ENCODE results near the gene HMGXB3. TPM values are rescaled to one million over a fixed set of nuclear protein-coding genes. Genes with fewer than 3 reads are reported as not detected.

The HMGXB3 gene
- total and polyA plus RNA-seq, 4 experiments from 2014 or later, result 8.5 to 35.4 (median 25.0) TPM

- no peaks in the 10 kb centered on the region for H3K27me3 Mint-ChIP-seq
- Histone ChIP-seq H3K9me3 (ENCODE audit: control insufficient read depth in 1 of 2, low read length in 2 of 2) (no peaks in the 10 kb centered on the region), H3K27me3 (ENCODE audit: insufficient read depth, low read length) (no peaks in the 10 kb centered on the region), H3K36me3 (ENCODE audit: insufficient read depth, low read length) (no peaks in the 10 kb centered on the region), H3K4me3 (ENCODE audit: low read length in 2 of 2) (no peak overlapping the region), H3K27ac (ENCODE audit: low read depth, low read length) (no peak overlapping the region), H3K4me1 (ENCODE audit: insufficient read depth, low read length) (peaks cover 27% of the 10 kb centered on the region)
- peak overlapping the region in 3 of 7 donors; percentile 19 to 91 (median 55) for H3K27ac Mint-ChIP-seq
- H3K4me3 Mint-ChIP-seq, result peak overlapping the region in 3 of 8 donors; percentile 25 to 47 (median 32)
- CTCF ChIA-PET (ENCODE audit: partially characterized antibody), result interaction anchor here (0.6 to 5.0 kb wide), 12 partner anchors 9 to 329 kb away, joined by 3 to 51 read pairs (median 6); no protein-coding TSS in a partner anchor
- DNase-seq, result no peak
- POLR2A ChIA-PET (ENCODE audit: partially characterized antibody), result no interaction called here
- intact Hi-C loops (cut with micrococcal nuclease), result loop anchor here (10.0 kb wide), 1 partner anchor 618 kb away; the partner anchor contains the start of gene GRPEL2
- H3K36me3 Mint-ChIP-seq, result peaks cover 0 to 7% of the 10 kb centered on the region in 2 donors
- no peaks in the 10 kb centered on the region for H3K9me3 Mint-ChIP-seq
- H3K4me1 Mint-ChIP-seq, result peaks cover 27 to 39% (median 31%) of the 10 kb centered on the region in 4 donors
Measured at GRCh38 chr5:149962601-149963300, 37.8 kb upstream of the HMGXB3 start.

GRCh38 chr5:149963729-149964128, 36.8 kb upstream of the HMGXB3 start:
- peaks cover 0 to 7% of the 10 kb centered on the region in 2 donors for H3K36me3 Mint-ChIP-seq
- H3K4me1 Mint-ChIP-seq, result peaks cover 27 to 39% (median 30%) of the 10 kb centered on the region in 4 donors
- Histone ChIP-seq H3K27me3 (ENCODE audit: insufficient read depth, low read length) (no peaks in the 10 kb centered on the region), H3K4me3 (ENCODE audit: low read length in 2 of 2) (no peak overlapping the region), H3K4me1 (ENCODE audit: insufficient read depth, low read length) (peaks cover 27% of the 10 kb centered on the region), H3K27ac (ENCODE audit: low read depth, low read length) (no peak overlapping the region), H3K9me3 (ENCODE audit: control insufficient read depth in 1 of 2, low read length in 2 of 2) (no peaks in the 10 kb centered on the region), H3K36me3 (ENCODE audit: insufficient read depth, low read length) (no peaks in the 10 kb centered on the region)
- DNase-seq, result no peak
- H3K9me3 Mint-ChIP-seq, result no peaks in the 10 kb centered on the region
- H3K27me3 Mint-ChIP-seq, result no peaks in the 10 kb centered on the region
- no peak overlapping the region for H3K27ac Mint-ChIP-seq
- no peak overlapping the region for H3K4me3 Mint-ChIP-seq
- CTCF ChIA-PET (ENCODE audit: partially characterized antibody), result no interaction called here
- POLR2A ChIA-PET (ENCODE audit: partially characterized antibody), result no interaction called here
- intact Hi-C loops (cut with micrococcal nuclease), result loop anchor here (10.0 kb wide), 1 partner anchor 619 kb away; the partner anchor contains the start of gene GRPEL2

GRCh38 chr5:149966946-149967345, 33.6 kb upstream of the HMGXB3 start:
- ChIA-PET POLR2A (ENCODE audit: partially characterized antibody) (no interaction called here), CTCF (ENCODE audit: partially characterized antibody) (interaction anchor here (0.9 to 3.6 kb wide), 7 partner anchors 12 to 137 kb away, joined by 3 to 11 read pairs (median 3); no protein-coding TSS in a partner anchor)
- Histone ChIP-seq H3K36me3 (ENCODE audit: insufficient read depth, low read length) (no peaks in the 10 kb centered on the region), H3K9me3 (ENCODE audit: control insufficient read depth in 1 of 2, low read length in 2 of 2) (no peaks in the 10 kb centered on the region), H3K27ac (ENCODE audit: low read depth, low read length) (no peak overlapping the region), H3K4me3 (ENCODE audit: low read length in 2 of 2) (no peak overlapping the region), H3K27me3 (ENCODE audit: insufficient read depth, low read length) (no peaks in the 10 kb centered on the region), H3K4me1 (ENCODE audit: insufficient read depth, low read length) (peaks cover 3% of the 10 kb centered on the region)
- DNase-seq, result no peak
- peak overlapping the region in 1 of 7 donors; percentile 5 for H3K27ac Mint-ChIP-seq
- no peak overlapping the region for H3K4me3 Mint-ChIP-seq
- no peaks in the 10 kb centered on the region for H3K9me3 Mint-ChIP-seq
- peaks cover 7 to 20% (median 16%) of the 10 kb centered on the region in 4 donors for H3K4me1 Mint-ChIP-seq
- H3K36me3 Mint-ChIP-seq, result no peaks in the 10 kb centered on the region
- no peaks in the 10 kb centered on the region for H3K27me3 Mint-ChIP-seq
- intact Hi-C loops (cut with micrococcal nuclease), result loop anchor here (10.0 kb wide), 1 partner anchor 622 kb away; the partner anchor contains the start of gene GRPEL2

GRCh38 chr5:149969181-149969930, 31.2 kb upstream of the HMGXB3 start:
- Mint-ChIP-seq H3K27me3 (no peaks in the 10 kb centered on the region), H3K27ac (peak overlapping the region in 1 of 7 donors; percentile 59), H3K36me3 (no peaks in the 10 kb centered on the region), H3K4me1 (peaks cover 0 to 17% (median 12%) of the 10 kb centered on the region in 4 donors), H3K9me3 (no peaks in the 10 kb centered on the region), H3K4me3 (no peak overlapping the region)
- no peaks in the 10 kb centered on the region for H3K27me3 ChIP-seq (ENCODE audit: insufficient read depth, low read length)
- ChIA-PET CTCF (ENCODE audit: partially characterized antibody) (interaction anchor here (1.3 to 3.6 kb wide), 4 partner anchors 10 to 117 kb away, joined by 3 to 11 read pairs (median 8); partner anchors contain the start of gene SLC26A2), POLR2A (ENCODE audit: partially characterized antibody) (interaction anchor here (0.5 to 1.3 kb wide), 2 partner anchors 9 to 924 kb away, joined by 3 to 4 read pairs; no protein-coding TSS in a partner anchor)
- no peaks in the 10 kb centered on the region for H3K9me3 ChIP-seq (ENCODE audit: control insufficient read depth in 1 of 2, low read length in 2 of 2)
- no peak overlapping the region for H3K27ac ChIP-seq (ENCODE audit: low read depth, low read length)
- H3K4me3 ChIP-seq (ENCODE audit: low read length in 2 of 2), result no peak overlapping the region
- no peaks in the 10 kb centered on the region for H3K4me1 ChIP-seq (ENCODE audit: insufficient read depth, low read length)
- intact Hi-C loops (cut with micrococcal nuclease), result loop anchor here (10.0 kb wide), 1 partner anchor 625 kb away; the partner anchor contains the start of gene GRPEL2
- H3K36me3 ChIP-seq (ENCODE audit: insufficient read depth, low read length), result no peaks in the 10 kb centered on the region
- no peak for DNase-seq

GRCh38 chr5:149975409-149975808, 25.1 kb upstream of the HMGXB3 start:
- no peak for DNase-seq
- H3K27me3 Mint-ChIP-seq, result no peaks in the 10 kb centered on the region
- H3K27ac Mint-ChIP-seq, result no peak overlapping the region
- Histone ChIP-seq H3K36me3 (ENCODE audit: insufficient read depth, low read length) (peaks cover 20% of the 10 kb centered on the region), H3K4me3 (ENCODE audit: low read length in 2 of 2) (no peak overlapping the region), H3K27ac (ENCODE audit: low read depth, low read length) (no peak overlapping the region), H3K4me1 (ENCODE audit: insufficient read depth, low read length) (no peaks in the 10 kb centered on the region), H3K9me3 (ENCODE audit: control insufficient read depth in 1 of 2, low read length in 2 of 2) (no peaks in the 10 kb centered on the region), H3K27me3 (ENCODE audit: insufficient read depth, low read length) (no peaks in the 10 kb centered on the region)
- no peaks in the 10 kb centered on the region for H3K9me3 Mint-ChIP-seq
- intact Hi-C loops (cut with micrococcal nuclease), result no loop called here
- peaks cover 20 to 23% of the 10 kb centered on the region in 2 donors for H3K36me3 Mint-ChIP-seq
- CTCF ChIA-PET (ENCODE audit: partially characterized antibody), result interaction anchor here (1.4 to 1.6 kb wide), 2 partner anchors 12 to 141 kb away, joined by 3 read pairs; no protein-coding TSS in a partner anchor
- peaks cover 0 to 10% (median 7%) of the 10 kb centered on the region in 4 donors for H3K4me1 Mint-ChIP-seq
- POLR2A ChIA-PET (ENCODE audit: partially characterized antibody), result no interaction called here
- H3K4me3 Mint-ChIP-seq, result no peak overlapping the region

- H3K27me3 ChIP-seq (ENCODE audit: insufficient read depth, low read length), result no peaks in the 10 kb centered on the region
- H3K4me1 Mint-ChIP-seq, result peaks cover 0 to 4% (median under 1%) of the 10 kb centered on the region in 4 donors
- DNase-seq, result no peak
- no peaks in the 10 kb centered on the region for H3K27me3 Mint-ChIP-seq
- CTCF ChIA-PET (ENCODE audit: partially characterized antibody), result interaction anchor here (1.1 to 4.3 kb wide), 3 partner anchors 9 to 18 kb away, joined by 4 to 20 read pairs (median 4); no protein-coding TSS in a partner anchor
- no peaks in the 10 kb centered on the region for H3K9me3 ChIP-seq (ENCODE audit: control insufficient read depth in 1 of 2, low read length in 2 of 2)
- H3K36me3 Mint-ChIP-seq, result peaks cover 41 to 43% of the 10 kb centered on the region in 2 donors
- no peak overlapping the region for H3K4me3 ChIP-seq (ENCODE audit: low read length in 2 of 2)
- H3K27ac Mint-ChIP-seq, result no peak overlapping the region
- POLR2A ChIA-PET (ENCODE audit: partially characterized antibody), result no interaction called here
- H3K4me1 ChIP-seq (ENCODE audit: insufficient read depth, low read length), result no peaks in the 10 kb centered on the region
- intact Hi-C loops (cut with micrococcal nuclease), result no loop called here
- no peak overlapping the region for H3K27ac ChIP-seq (ENCODE audit: low read depth, low read length)
- H3K9me3 Mint-ChIP-seq, result no peaks in the 10 kb centered on the region
- no peak overlapping the region for H3K4me3 Mint-ChIP-seq
- H3K36me3 ChIP-seq (ENCODE audit: insufficient read depth, low read length), result peaks cover 25% of the 10 kb centered on the region
Measured at GRCh38 chr5:149979896-149980295, 20.6 kb upstream of the HMGXB3 start.

- intact Hi-C loops (cut with micrococcal nuclease), result no loop called here
- DNase-seq, result no peak
- H3K4me3 Mint-ChIP-seq, result no peak overlapping the region
- ChIA-PET POLR2A (ENCODE audit: partially characterized antibody) (no interaction called here), CTCF (ENCODE audit: partially characterized antibody) (interaction anchor here (1.1 to 4.3 kb wide), 4 partner anchors 10 to 147 kb away, joined by 4 to 20 read pairs (median 4); no protein-coding TSS in a partner anchor)
- no peak overlapping the region for H3K27ac ChIP-seq (ENCODE audit: low read depth, low read length)
- H3K36me3 Mint-ChIP-seq, result peaks cover 41 to 43% of the 10 kb centered on the region in 2 donors
- no peaks in the 10 kb centered on the region for H3K9me3 Mint-ChIP-seq
- H3K4me1 Mint-ChIP-seq, result peaks cover 0 to 1% (median 0%) of the 10 kb centered on the region in 4 donors
- no peaks in the 10 kb centered on the region for H3K27me3 ChIP-seq (ENCODE audit: insufficient read depth, low read length)
- no peaks in the 10 kb centered on the region for H3K4me1 ChIP-seq (ENCODE audit: insufficient read depth, low read length)
- no peaks in the 10 kb centered on the region for H3K9me3 ChIP-seq (ENCODE audit: control insufficient read depth in 1 of 2, low read length in 2 of 2)
- no peaks in the 10 kb centered on the region for H3K27me3 Mint-ChIP-seq
- H3K36me3 ChIP-seq (ENCODE audit: insufficient read depth, low read length), result peaks cover 25% of the 10 kb centered on the region
- no peak overlapping the region for H3K4me3 ChIP-seq (ENCODE audit: low read length in 2 of 2)
- H3K27ac Mint-ChIP-seq, result no peak overlapping the region
Measured at GRCh38 chr5:149981206-149981605, 19.3 kb upstream of the HMGXB3 start.

All from CD4-positive, alpha-beta memory T cell (primary cell).